GM21515 (cell line): ENCODE data around the gene TNFRSF4.

Experiments
- ATAC-seq: cut with Tn5 transposase; IDR thresholded peaks from one replicate; pipeline ENCODE4 v1.9.1; 2021; ENCODE audit not compliant: unreplicated experiment

The TNFRSF4 gene

DNA sequence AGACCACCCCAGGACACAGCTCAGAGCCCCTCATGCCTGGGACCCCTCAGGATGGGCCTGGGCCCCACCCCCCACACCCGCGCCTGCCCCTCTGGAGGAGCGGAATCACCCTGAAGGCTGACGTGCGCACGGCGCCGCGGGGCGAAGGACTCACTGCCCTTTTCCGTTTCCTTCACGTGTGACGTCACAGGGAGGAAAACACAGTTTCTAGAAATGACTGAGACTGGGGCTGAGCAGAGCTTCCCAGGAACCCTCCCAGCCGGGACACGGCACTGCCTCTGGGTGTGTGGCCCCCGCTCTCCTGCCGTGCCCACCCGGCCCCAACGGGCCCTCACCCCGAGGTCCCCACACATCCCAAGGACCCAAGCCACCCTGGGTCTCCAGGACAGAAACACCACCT, 5.4 kb upstream of the TNFRSF4 start:
- ATAC-seq = no peak

DNA sequence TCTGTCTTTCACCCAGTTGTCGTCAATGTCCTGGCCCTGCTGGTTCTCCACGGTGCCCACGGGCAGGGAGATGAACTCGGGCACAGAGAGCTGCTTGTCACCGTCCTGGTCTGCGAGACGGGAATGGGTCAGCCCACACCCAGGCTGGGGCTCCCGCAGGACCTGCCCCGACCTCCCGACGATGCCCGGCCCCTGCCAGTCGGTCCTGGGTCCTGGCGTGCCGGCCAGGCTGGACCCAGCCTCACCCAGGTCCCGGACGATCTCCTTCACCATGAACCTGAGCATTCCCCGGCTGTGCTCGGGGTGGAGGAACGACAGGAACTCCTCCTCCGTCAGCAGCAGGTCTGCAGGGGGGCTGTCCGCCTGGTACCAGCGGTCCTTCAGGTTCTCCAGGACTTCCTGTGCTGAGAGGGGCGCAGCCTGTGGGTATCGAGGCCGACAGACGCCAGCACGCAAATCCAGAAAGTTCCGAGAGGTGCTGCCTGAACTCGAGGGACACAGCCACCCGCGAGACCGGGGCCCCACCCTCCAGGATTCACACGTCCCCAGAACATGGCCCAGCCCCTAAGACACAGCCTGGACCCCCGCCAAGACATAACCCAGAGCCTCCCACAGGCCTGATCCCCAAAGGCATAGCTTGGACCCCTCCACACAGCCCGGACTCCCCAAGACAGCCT, 4.7 kb upstream of the TNFRSF4 start:
- ATAC-seq = no peak

DNA sequence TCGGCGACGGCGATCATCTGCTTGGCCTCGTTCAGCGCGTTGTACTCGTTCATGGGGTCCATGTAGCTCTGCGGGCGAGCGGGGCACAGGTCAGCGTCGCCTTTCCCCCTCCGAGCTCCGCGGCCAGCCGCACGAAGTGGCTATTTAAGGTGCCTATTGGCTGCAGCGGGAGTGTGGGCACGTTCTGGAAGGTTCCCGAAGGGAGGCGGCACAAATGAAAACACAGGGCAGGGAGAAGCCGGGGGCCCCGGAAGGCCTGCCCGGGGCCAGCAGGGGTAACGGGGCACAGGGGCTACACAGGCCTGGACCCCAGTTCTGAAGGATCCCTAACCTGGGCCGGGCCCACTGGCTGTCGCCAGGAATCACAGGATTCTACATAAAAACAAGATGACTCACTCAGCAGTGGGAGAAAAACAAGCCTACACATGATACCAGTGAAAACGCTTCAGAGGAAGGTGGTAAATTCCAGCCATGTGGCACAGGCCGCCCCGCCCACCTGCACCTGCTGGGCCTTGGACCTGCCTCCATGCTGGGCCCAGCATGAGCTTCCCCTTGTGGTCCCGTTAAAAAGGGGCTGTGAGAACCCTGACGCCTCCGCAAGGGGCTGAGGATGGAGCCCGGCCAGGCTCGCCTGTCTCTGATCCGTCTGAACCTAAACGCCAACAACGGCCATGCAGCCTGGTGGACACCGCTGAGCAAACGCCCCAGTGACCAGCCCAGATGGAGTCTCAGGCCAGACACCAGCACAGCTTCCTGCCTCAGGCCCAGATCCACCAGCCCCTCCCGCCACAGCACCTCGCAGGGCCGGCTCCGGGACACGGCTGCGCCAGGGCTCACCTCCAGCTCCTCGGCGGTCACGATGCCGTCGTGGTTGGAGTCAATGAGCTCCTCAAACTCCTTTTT, 3.9 kb upstream of the TNFRSF4 start:
- ATAC-seq = no peak

DNA sequence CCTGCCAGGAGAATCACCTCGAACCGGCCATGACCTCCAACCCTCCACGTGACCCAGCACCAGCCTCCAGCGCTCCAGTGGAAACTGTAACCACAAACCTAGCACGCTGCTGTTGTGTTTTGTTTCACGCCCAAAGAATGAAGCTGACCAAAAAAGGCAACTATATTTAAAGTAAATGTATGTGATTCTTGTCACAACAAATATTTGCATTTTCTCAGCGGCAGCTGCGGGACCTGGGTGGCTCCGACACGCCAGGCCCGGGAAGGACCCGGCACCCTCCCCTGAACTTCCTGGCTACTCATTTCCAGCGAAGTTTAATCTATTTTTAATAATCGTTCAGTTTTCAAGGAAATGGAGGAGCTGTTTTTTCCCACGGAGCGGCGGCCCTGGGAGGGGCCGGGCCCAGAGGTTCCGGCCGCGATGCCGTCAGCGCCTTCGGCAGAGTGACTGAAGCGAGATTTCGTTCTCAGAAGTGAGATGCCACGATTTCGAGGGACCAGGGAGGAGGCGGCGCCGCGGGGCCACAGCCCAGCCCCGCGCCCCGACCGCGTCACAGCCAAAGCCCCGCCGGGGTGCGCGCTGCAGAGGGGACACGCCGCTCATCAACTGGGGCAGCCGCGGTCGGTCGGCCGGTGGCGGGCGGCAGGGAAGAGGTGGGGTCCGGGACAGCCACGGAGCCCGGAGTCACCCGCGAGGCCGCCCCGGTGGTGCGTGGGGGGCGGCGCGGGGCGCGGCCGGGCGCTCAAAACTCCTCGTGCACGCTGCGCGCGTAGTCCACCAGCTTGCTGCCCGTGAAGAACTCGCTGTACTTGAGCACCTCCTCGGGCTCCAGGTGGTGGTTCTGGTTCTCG, 3.0 kb upstream of the TNFRSF4 start:
- no peak for ATAC-seq

DNA sequence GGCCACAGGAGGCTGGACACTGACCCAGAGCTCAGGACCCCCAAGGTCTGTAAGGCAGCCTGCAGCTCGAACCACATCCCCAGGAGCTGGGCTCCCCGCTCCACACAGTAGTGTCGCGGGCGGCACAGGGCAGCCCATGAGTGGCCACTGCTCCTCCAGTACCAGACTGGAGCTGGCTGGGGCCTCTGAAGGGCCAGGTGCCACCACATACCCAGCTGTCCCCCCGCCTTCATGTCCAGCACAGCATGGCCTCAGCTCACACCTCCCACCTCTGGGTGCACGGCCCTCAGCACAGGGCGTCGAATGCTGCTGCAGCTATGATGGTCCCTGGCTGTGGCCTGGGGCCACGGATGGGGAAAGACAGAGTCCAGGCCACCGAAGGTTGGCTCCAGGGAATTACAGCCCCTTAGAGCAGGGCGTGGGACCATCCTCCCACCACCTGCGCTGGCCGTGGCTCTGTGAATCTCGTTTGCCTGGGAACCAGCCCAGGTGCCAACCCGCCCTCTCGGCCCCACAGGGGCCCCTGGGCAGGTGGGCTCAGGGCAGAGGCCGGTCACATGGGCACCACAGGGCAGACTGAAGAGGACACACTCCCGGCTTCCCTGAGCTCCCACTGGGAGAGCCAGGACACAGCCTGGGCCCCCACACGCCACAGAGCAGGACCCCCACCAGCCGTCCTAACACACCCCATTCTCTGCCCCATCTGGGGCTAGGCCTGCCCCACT, 2.1 kb upstream of the TNFRSF4 start:
- ATAC-seq = no peak

DNA sequence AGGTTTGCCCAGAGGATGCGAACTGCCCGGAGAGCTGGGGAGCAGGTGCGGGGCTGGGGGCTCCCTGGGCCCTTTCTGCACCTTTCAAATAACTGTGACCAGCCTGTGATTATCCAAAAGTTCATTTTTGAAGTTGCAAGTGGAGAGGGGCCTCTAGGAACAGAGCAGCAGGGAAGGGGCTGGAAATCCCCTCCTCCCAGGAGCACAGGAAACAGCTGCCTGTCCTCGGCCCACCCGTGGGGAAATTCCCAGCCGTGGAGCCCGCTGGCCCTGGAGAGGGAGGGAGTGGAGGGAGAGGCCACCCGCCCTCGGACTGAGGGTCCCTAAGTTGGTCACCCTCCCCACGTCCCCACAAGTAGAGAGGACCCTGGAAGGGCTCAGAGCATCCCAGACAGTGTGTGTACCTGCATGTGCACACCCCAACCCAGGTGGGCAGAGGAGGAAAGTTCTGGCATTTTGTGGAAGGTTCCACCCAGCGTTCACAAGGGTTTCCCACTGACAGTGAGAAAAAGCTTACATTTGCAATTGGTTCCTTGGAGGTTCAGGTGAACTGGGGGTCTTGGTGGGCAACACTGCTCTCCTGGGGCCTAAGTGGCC, 1.2 kb upstream of the TNFRSF4 start:
- ATAC-seq = no peak

DNA sequence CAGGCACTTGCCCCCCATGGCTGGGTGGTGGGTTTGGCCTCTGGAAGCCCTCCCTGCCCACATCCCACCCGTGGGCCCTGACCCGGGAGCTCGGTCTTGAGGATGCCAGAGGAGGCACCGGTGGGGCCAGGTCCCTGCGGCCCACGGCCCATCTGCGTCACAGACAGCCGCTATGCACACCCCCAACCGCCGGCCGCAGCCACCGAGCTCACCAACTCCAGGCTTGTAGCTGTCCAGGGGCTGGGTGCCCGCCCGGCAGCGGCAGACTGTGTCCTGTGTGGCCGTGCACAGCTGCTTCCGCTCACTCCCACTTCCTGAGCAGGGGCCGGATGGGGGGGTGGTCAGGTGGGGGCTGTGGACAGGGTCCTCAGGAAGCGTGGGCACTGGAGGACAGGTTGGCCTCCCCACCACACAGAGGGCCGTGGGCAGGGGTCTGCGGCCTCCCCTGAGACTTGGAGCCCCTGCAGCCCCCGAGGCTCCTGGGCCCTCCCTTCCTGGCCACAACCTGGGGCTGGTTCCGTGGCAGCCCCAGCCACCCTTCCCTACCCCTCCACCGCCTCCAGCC, 1.1 kb downstream of the TNFRSF4 start:
- ATAC-seq = no peak

DNA sequence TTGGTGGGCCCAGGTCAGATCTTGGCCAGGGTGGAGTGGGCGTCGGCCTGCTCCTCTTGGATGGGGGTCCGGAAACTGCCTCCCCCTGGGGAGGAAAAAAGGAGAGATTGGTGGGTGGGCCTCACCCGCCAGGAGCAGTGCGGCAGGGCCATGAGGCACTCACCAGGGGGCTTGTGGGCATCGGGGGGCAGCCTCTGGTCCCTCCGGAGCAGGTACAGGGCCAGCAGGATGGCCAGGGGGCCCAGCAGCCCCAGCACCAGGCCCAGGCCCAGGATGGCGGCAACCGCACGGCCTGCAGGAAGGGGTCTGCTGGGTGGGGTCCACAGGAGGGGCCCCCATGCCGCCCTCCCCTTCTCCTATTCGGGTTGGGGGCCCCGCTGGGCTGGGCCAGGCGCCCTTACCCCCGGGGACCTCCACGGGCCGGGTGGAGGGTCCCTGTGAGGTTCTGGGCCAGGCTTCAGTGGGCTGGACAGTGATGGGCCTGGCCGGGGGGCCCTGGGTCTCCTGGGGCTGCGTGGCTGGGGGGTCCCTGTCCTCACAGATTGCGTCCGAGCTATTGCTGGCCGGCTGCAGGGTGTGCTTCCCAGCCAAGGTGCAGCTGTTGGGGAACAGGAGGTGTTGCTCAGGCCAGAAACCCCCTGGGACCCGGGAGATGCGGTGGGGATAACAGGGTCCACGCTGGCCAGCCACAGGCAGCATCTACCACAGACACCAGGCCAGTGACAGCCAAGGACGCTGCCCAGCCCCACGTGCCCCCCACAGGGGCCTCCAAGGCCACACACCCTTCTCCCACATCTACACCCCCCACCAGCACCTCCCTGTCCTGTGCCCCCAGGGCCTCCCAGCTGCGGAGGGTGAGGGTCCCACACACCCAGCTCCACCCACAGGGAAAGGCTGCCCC, 2.2 kb downstream of the TNFRSF4 start:
- no peak for ATAC-seq

DNA sequence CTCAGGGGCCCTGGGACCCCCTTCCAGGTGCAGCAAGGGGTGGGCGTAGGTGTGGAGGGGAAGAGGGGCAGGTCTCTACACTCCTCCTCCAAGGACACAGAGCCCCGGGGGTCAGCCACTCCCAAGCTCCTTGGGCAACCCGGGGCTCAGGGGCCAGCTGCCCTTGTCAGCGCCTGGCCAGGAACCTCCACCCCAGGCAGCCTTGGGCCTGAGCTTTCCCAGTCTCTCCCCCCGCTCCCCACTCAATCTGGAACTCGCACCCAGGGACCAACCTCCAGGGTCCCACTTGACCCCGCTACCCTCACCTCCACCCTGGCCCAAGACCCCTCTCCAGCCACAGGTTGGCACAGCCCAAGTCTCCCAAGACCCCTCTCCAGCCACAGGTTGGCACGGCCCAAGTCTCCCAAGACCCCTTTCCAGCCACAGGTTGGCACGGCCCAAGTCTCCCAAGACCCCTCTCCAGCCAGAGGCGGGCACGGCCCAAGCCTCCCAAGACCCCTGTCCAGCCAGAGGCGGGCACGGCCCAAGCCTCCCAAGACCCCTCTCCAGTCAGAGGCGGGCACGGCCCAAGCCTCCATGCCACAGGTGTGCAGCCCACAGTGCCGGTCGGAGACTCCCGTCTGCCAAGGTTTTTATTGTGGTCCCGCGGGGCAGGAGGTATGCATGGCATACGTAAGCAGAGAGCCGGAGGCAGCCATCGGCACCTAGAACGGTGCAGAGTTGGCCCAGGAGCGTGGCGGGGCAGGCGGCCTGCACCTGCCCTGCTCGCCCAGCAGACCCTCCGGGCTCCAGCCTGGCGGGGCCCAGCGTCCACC, 3.0 kb downstream of the TNFRSF4 start:
- ATAC-seq = no peak

DNA sequence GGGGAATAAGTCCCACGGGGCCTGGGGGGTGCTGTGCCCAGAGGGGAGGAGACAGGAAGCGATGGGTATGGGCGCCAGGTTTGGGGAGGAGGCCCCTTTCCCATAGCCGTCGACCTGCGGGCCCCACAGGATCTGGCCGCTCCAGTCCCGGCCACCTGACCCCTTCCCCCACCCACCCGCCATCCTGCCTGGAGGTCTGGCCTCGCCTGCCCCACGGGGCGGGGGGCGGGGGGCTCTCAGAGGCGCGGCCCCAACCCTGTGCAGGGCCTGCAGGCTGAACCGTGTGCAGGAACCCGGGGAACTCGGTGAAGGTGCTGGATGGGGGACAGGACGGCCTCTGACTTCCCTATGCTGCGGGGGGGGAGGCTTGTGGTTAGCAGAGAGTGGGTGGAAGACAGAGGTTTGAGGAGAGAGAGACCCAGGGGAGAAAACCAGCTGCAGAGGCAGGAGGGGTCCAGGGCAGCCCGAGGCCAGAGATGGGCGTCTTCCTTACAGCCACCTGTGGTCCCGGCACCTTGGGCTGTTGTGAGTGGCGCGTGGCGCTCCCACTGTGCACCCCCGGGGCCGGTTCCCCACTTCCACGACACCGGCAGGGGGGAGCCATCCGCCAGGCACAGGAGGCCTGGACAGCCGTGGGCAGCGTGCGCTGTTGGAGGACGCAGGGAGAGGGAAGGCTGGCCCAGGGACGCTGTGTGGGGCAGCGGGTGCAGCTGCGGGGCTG, 5.1 kb downstream of the TNFRSF4 start:
- ATAC-seq = no peak

DNA sequence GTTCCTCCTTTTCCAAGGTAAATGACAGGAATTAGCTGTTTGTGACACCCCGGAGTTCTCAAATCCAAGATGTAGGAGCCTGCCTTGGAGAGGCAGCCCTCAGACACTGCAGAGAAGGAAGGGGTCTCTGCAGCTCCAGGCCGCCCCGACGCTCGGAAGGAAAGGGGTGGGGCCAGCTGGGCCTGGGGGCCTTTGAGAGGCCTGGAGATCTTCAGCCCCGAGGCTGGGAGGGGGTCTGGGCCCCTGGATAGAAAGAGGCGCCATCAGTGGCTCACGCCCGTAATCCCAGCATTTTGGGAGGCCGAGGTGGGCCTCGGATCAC, 6.4 kb downstream of the TNFRSF4 start:
- ATAC-seq = no peak

DNA sequence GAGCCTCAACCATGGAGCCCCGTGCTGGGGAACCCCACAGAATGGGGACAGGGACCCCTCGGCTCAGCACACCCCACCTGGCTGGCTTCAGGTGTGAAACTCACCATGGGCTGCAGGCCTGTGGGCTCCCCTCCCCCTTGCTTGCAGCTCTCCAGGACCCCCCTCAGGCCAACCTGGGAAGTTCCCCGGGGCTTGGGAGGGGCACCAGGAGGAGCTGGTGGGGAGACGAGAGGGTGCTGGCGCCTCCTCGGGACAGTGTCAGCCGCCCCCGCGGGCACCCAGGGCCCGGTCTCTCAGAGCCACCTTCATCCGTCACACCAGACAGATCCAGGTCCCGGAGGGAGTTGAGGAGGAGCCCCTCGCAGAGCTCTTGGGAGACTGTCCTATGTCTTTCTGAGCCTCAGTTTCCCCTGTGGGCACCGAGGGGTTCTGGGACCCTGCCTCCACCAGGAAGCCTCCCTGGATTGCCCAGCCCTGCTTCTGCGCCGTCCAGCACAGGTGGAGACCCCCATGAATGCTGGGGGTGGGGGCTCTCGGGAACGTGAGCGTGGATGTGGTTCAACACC, 6.9 kb downstream of the TNFRSF4 start:
- no peak for ATAC-seq

DNA sequence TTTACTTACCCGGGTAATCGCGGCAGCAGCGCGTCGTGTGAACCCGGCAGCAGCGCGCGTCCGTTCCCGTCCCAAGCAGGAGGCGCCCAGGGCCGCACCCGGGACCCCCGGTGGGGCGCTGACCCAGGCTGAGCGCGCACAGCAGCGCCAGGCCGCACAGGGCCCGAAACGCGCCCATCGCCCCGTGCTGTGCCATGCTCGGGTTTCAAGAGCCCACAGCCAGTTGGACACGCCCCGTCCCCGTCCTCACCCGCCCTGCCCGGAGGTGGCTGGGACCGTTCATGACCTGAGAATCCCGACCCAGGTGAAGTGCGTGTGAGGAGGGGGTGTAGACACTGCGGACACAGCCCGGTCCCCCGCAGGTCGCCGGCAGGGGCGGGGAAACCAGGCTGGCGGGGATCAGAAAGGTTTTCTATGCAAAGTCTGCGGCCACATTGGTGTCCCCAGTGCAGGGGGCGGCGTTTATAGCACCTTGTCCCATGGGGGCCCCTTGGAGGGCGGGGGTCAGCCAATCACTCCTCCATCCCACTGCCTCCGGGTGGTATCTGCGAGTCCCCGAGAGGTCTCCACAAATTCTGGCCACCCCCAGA, 7.5 kb downstream of the TNFRSF4 start, which contains the start of gene TNFRSF18:
TSS of gene TNFRSF18 (minus strand) at position 217 of the 590 bp plus-strand sequence. CDS start at position 196, 21 bp downstream.
- ATAC-seq = no peak

DNA sequence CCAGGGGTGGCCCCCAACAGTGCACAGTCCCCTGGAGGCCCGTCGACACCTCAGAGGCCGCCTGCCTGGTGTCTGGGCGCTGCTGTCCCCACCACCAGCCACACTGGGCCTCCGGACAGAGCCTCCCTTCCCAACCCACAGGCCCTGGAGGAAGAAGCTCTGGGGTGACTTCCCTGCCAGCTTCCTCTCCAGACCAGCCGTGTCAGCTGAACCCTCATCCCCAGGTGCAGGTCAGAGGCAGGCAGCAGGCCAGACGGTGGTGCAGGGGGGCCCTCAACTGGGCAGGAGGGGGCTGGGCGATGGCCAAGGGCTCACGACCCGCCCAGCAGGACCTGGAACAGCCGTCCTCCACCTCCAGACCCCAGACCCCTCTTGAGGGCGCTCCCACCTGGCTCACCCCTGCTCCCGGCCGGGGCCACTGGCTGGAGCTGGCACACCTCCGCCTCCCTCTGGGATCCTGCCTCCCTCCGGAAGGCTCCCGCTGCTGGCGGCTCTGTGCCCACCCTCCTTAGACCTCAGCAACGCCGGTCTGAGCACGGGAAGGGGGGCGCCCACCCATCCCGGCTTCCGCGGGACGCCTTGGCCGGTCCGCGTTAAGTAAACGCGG, 8.1 kb downstream of the TNFRSF4 start:
- ATAC-seq = no peak

DNA sequence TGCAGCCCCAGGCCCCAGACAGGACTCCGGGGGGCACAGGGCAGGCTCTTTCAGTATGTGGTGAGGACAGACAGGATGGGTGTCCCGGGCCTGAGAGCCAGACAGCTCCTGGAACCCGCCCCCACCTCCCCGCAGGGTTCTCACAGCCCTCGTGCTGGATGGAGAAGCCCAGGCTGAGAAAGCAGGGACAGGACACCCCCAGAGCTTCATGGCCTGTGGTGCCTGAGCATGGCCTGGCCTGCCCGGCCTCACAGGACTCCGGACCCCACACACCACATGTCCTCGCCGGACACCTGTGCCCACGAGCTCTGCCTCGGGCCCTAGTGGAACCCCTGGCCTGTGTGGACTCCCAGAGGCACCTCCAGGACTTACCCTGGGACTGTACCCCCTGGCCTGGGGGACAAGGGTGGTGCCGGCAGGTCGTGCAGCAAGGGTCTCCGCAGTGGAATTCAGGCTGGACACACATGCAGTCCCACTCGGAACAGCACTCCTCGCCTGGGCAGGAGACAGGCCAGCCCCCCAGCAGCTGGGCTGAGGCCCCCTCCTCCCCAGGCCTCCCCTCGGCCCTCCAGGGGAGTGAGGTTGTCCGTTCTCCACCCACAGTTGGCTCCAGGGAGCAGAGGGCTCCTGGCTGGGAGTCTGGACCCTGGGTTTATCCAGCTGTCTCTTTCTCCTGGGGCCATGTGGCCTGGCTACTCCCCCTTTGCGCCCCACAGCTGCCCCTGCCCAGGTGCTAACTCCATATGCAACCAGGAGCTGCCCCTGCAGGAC, 8.8 kb downstream of the TNFRSF4 start:
- no peak for ATAC-seq

DNA sequence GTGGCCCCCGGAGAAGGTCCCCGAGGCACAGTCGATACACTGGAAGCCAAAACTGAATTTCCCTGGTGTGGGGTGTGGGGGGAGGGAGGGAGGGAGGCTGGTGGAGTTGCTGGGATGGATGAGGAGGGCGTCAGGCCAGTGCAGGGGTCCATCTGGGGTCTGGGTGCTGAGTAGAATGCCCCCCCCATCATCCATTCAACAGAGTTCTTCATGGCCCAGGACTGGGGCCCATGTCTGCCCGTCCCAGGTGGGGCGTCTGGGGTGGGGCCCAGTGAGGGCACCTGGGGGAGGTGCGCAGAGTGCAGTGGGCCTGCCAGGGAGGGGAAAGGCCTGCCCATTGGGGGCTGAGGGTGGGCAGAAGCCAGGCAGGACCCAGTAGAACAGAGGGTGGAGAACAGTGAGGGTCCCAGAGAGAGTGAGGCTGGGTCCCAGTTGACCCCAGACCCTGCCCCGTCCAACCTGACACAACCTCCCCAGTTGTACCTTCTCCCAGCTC, 9.5 kb downstream of the TNFRSF4 start:
- no peak for ATAC-seq
